GM12873 (cell line): ENCODE measurements around the gene SPATA12.

Experiments
- TF ChIP-seq, protein P1 (sequence below): IDR thresholded peaks from 2 replicates; pipeline ENCODE4 v1.5.1; 2012; ENCODE audit warnings: low read depth, mild to moderate bottlenecking, moderate library complexity, low read length, control low read depth; ENCODE audit not compliant: insufficient read depth; ENCODE audit errors: missing control alignments

Gene SPATA12

DNA sequence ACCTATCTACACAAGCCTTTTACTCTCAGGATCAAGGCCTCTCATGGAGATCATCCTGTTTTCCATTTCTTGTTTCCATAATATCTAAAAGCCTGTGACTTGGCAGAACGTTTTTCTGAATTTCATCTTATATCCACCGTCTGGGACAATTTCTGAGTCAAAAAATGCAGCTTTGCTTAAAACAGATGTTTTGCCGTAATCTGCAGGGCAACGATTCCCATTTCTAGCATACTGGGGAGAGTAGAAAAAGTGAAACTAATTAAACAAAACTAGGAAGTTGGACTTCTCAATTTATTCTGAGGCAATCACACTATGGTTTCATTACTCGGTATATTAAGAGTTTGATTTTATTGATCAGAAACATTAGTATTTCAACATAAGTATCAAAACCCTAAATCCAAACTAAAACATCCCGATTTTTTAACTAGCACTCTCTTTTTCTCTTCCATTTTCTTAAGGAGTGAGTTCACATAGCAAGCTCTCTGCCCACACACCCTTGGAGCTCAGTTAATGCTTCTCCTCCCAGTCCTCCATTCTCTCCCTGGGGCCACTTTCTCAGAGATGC is 33.6 kb downstream of the SPATA12 start:
- TF ChIP-seq, protein P1, sequence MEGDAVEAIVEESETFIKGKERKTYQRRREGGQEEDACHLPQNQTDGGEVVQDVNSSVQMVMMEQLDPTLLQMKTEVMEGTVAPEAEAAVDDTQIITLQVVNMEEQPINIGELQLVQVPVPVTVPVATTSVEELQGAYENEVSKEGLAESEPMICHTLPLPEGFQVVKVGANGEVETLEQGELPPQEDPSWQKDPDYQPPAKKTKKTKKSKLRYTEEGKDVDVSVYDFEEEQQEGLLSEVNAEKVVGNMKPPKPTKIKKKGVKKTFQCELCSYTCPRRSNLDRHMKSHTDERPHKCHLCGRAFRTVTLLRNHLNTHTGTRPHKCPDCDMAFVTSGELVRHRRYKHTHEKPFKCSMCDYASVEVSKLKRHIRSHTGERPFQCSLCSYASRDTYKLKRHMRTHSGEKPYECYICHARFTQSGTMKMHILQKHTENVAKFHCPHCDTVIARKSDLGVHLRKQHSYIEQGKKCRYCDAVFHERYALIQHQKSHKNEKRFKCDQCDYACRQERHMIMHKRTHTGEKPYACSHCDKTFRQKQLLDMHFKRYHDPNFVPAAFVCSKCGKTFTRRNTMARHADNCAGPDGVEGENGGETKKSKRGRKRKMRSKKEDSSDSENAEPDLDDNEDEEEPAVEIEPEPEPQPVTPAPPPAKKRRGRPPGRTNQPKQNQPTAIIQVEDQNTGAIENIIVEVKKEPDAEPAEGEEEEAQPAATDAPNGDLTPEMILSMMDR: no peak

DNA sequence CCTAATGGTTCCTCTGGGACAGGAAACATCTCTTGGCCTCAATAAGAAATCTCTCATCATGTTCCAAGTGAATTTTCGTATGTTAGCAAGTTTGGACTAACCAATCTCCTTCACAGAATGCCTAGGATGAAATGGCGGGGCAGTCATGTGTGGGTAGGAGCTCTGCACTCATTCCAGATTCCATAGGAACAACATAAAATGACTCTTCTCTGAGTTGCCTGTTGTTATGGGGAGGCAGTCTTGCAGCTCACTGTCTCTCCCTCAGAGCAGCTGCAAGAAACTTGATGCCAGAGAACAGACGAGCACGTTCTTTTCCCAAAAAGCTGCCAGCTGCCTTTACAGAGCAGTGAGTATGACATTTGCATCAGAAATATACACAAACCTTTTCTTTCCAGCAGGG is 34.1 kb downstream of the SPATA12 start:
- TF ChIP-seq, protein P1: no peak

DNA sequence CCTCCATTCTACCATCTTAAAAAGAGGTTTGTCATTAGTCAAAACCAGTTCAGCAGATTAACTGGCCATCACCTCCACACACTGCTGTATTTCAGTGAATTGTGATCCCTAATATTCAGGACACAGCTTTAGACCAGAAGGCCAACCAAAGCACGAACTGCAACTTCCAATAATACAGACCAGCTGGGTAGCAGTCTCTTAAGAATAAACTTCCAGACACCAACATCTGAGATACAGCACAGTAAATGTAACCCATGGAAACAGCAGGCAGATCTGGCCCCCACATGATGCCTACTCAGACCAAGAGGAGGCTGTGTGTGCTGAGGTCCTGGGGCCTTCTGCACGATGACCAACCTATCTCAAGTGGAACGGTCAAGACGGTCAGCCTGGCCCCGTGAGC is 34.9 kb downstream of the SPATA12 start:
- TF ChIP-seq, protein P1: no peak

DNA sequence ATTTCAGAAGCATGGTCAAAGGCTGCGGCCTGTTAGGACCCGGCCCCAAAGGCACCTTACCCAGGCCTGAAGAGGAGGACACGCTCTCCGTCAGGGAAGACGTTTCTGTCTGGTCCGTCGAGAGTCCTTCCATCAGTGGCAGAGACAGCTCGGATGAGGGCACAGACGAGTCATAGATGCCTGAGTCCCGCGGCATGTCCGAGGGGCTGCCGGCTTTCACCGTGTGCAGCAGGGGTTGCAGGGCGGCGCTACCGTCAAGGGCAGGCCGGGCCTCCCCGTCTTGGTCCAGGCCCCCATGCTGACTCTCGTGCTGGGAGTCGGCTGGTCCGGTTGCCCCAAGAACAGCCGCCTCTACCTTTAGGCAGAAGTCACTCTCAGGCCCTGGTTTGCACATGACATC is 37.1 kb downstream of the SPATA12 start:
- TF ChIP-seq, protein P1: no peak

DNA sequence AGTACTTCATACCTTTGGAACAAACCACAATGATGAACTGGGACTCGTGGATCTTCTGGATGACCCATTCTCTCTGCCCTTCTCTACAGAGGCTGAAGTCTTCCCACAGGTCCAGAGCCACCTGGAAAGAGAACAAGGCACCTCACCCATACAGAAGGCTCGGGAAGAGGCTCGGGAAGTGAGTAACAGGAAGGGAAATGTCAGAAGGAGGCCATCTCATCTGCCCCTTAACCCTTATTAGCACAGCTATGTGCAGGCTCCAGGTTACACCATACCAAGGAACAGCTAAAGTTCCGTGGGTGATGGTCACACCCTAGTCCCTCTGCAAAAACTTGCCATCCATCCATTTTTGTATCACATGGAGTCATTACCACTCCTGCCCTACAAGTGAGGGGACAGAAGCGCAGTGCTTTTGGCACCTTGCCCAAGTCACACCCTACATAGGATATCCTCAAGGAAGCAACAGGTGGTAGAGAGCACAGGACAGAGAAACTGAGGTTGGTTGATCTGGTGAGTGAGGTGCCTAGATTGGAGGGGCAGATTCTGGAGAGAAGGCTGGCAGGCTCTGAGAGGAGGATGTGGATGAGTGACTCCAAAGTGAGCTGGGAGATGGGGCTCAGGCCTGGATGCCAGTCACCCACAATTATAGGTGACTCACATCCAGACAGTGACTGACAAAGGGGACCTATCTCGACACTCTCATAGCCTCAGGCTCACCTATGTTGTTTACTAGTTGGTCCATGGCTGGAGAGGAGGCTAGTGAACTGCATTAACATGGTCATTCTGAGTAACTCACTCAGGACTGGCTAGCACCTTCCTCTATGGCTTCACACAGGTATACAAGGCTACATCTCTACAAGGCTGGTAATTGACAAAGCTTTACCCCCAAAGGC is 38.2 kb downstream of the SPATA12 start:
- TF ChIP-seq, protein P1: peak; percentile 1

DNA sequence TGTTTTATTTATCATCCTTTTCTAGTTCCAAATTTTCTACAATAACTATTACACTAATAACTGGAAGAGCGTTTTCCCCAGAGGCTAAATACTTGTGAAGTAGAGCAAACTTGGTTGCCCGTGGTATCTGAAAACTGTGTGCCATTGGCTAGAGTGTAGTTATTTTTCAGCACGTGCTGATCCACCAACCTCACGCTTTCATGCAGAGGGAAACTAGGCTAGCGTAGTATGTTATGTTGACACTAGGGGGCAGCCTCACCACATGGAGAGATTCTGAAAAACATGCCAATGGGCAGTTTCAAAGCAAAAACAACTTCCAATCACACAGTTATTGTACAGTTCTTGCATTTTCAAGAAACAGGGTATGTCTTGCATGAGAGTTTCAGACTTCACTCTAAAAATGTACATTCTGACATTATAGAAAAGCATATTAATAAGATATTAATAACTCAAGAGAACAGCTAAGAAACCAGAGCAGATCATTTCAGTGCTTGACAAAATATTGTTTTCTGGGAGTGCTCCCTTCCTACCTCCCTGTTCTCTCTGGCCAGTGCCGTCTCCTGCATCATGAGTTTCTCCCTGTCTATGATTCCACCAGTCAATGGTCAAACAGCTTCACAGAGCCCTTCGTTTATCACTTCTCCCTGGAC is 39.7 kb downstream of the SPATA12 start:
- TF ChIP-seq, protein P1: peak; percentile 87

DNA sequence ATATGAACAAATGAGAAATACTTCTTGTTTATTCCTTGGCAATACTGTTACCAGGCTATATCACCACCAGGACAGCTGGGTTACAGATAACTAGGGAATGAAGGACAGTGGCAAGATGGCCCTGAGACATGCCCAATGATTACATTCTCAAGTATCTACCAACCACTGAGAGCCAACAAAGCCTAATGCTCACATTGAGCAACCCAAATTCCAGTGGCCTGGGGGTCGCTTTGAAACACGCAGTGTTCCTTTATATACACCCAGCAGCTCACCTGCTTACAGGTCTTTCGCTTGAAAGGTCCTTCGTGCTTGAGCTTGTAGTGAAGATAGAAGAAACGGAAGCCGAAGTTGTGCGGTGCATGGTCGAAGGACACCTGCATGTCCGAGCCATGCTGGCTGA is 45.1 kb downstream of the SPATA12 start:
- TF ChIP-seq, protein P1: no peak
